ENCODE results near the gene MAP1LC3A.

Gene MAP1LC3A

GRCh38 chr20:34579979-34580940 is 21.7 kb downstream of the MAP1LC3A start:
- no peak for DNase-seq (ENCODE audit: low read depth)
- TF ChIP-seq CTCF (conservative IDR thresholded peaks at IDR 0.05; ENCODE audit: low read depth, low read length): no peak
- no peak overlapping the region for H3K4me3 ChIP-seq (ENCODE audit: low read length)

- no peak overlapping the region for H3K4me3 ChIP-seq (ENCODE audit: low read length)
- TF ChIP-seq CTCF (conservative IDR thresholded peaks at IDR 0.05; ENCODE audit: low read depth, low read length): no peak
- no peak for DNase-seq (ENCODE audit: low read depth)
These were observed 23.0 kb downstream of the MAP1LC3A start for GRCh38 chr20:34581341-34582184.

- no peak for DNase-seq (ENCODE audit: low read depth)
- no peak for TF ChIP-seq CTCF (conservative IDR thresholded peaks at IDR 0.05; ENCODE audit: low read depth, low read length)
- H3K4me3 ChIP-seq (ENCODE audit: low read length): no peak overlapping the region
These were observed 23.7 kb downstream of the MAP1LC3A start for GRCh38 chr20:34582221-34582620.

GRCh38 chr20:34582911-34583310 is 24.4 kb downstream of the MAP1LC3A start:
- no peak for DNase-seq (ENCODE audit: low read depth)
- no peak overlapping the region for H3K4me3 ChIP-seq (ENCODE audit: low read length)
- no peak for TF ChIP-seq CTCF (conservative IDR thresholded peaks at IDR 0.05; ENCODE audit: low read depth, low read length)

- no peak for DNase-seq (ENCODE audit: low read depth)
- H3K4me3 ChIP-seq (ENCODE audit: low read length): no peak overlapping the region
- TF ChIP-seq CTCF (conservative IDR thresholded peaks at IDR 0.05; ENCODE audit: low read depth, low read length): no peak
These were observed 25.0 kb downstream of the MAP1LC3A start for GRCh38 chr20:34583544-34583943.

- no peak for DNase-seq (ENCODE audit: low read depth)
- H3K4me3 ChIP-seq (ENCODE audit: low read length): no peak overlapping the region
- no peak for TF ChIP-seq CTCF (conservative IDR thresholded peaks at IDR 0.05; ENCODE audit: low read depth, low read length)
These were observed 26.5 kb downstream of the MAP1LC3A start for GRCh38 chr20:34585019-34585418.
